ENCODE data around the gene BANF2.

DNA sequence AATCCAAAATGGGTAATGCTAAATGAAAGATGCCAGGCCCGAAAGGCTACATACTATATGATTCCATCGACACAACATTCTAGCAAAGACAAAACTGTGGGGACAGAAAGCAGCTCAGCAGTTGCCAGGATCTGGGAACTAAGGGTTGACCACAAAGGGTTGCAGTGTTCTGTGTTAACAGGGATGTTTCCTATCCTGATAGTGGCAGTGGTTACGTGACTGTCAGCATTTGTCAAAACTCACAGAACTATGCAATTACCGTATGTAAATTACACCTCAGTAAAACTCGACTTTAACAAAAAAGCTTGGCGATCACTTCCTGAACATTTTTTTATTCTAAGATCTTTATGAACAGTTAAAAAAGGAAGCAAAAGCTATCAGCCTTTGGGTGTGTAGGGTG, 83.9 kb downstream of the BANF2 start:
- TF ChIP-seq POLR2AphosphoS5 (IDR thresholded peaks at IDR 0.05; ENCODE audit: low read depth, low read length) (no peak), CHD2 (IDR thresholded peaks at IDR 0.05; ENCODE audit: low read length, partially characterized antibody) (no peak), YY1 (IDR thresholded peaks at IDR 0.05; ENCODE audit: low read depth) (no peak), FOXJ3 (CRISPR knock-in tag; IDR thresholded peaks at IDR 0.05) (no peak)
- TF ChIP-seq, protein P1, sequence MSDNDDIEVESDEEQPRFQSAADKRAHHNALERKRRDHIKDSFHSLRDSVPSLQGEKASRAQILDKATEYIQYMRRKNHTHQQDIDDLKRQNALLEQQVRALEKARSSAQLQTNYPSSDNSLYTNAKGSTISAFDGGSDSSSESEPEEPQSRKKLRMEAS (IDR thresholded peaks at IDR 0.05; ENCODE audit: low read depth): no peak
- TF ChIP-seq, protein P2, sequence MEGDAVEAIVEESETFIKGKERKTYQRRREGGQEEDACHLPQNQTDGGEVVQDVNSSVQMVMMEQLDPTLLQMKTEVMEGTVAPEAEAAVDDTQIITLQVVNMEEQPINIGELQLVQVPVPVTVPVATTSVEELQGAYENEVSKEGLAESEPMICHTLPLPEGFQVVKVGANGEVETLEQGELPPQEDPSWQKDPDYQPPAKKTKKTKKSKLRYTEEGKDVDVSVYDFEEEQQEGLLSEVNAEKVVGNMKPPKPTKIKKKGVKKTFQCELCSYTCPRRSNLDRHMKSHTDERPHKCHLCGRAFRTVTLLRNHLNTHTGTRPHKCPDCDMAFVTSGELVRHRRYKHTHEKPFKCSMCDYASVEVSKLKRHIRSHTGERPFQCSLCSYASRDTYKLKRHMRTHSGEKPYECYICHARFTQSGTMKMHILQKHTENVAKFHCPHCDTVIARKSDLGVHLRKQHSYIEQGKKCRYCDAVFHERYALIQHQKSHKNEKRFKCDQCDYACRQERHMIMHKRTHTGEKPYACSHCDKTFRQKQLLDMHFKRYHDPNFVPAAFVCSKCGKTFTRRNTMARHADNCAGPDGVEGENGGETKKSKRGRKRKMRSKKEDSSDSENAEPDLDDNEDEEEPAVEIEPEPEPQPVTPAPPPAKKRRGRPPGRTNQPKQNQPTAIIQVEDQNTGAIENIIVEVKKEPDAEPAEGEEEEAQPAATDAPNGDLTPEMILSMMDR (IDR thresholded peaks at IDR 0.05): no peak
